Measurements from ENCODE around the gene NEUROG2. TPM values are rescaled to one million over a fixed set of nuclear protein-coding genes. Genes with fewer than 3 reads are reported as not detected.
"Not testable (repeated sequence)": the region's sequence is repeated elsewhere in the genome, so short reads cannot be mapped to it uniquely, and the experiment has no call there.

The NEUROG2 gene
- total and polyA plus RNA-seq, 2 experiments from 2014 or later: 0.24 TPM; not detected in 1

GRCh38 chr4:112492321-112492720 is 23.7 kb downstream of the NEUROG2 start:
- Histone ChIP-seq H3K4me3 (no peak overlapping the region), H3K27ac (no peak overlapping the region), H3K36me3 (no peaks in the 10 kb centered on the region), H3K4me1 (ENCODE audit: low read depth) (no peaks in the 10 kb centered on the region), H3K9me3 (ENCODE audit: low read depth) (no peaks in the 10 kb centered on the region), H3K27me3 (no peaks in the 10 kb centered on the region)
- TF ChIP-seq CTCF (IDR thresholded peaks at IDR 0.05; ENCODE audit: low read depth, low read length): no peak
- DNase-seq (ENCODE audit: low read depth in 1 of 2, low spot score in 1 of 2): no peak

GRCh38 chr4:112490808-112491207 is 25.2 kb downstream of the NEUROG2 start:
- H3K9me3 ChIP-seq (ENCODE audit: low read depth); H3K27ac ChIP-seq; DNase-seq (ENCODE audit: low read depth in 1 of 2, low spot score in 1 of 2); H3K4me3 ChIP-seq; H3K27me3 ChIP-seq; H3K4me1 ChIP-seq (ENCODE audit: low read depth); H3K36me3 ChIP-seq: not testable (repeated sequence)

GRCh38 chr4:112485930-112486329 is 30.1 kb downstream of the NEUROG2 start:
- TF ChIP-seq CTCF (IDR thresholded peaks at IDR 0.05; ENCODE audit: low read depth, low read length): no peak
- Histone ChIP-seq H3K27me3 (no peaks in the 10 kb centered on the region), H3K4me1 (ENCODE audit: low read depth) (no peaks in the 10 kb centered on the region), H3K36me3 (no peaks in the 10 kb centered on the region), H3K4me3 (no peak overlapping the region), H3K27ac (no peak overlapping the region), H3K9me3 (ENCODE audit: low read depth) (no peaks in the 10 kb centered on the region)
- no peak for DNase-seq (ENCODE audit: low read depth in 1 of 2, low spot score in 1 of 2)

GRCh38 chr4:112473985-112474384 is 42.0 kb downstream of the NEUROG2 start:
- no peak for DNase-seq (ENCODE audit: low read depth in 1 of 2, low spot score in 1 of 2)
- Histone ChIP-seq H3K27ac (no peak overlapping the region), H3K9me3 (ENCODE audit: low read depth) (no peaks in the 10 kb centered on the region), H3K4me1 (ENCODE audit: low read depth) (no peaks in the 10 kb centered on the region), H3K4me3 (no peak overlapping the region), H3K27me3 (no peaks in the 10 kb centered on the region), H3K36me3 (no peaks in the 10 kb centered on the region)
- TF ChIP-seq CTCF (IDR thresholded peaks at IDR 0.05; ENCODE audit: low read depth, low read length): no peak

GRCh38 chr4:112472318-112472717 is 43.7 kb downstream of the NEUROG2 start:
- H3K36me3 ChIP-seq: no peaks in the 10 kb centered on the region
- H3K27me3 ChIP-seq: no peaks in the 10 kb centered on the region
- DNase-seq (ENCODE audit: low read depth in 1 of 2, low spot score in 1 of 2): no peak
- H3K4me1 ChIP-seq (ENCODE audit: low read depth): no peaks in the 10 kb centered on the region
- no peak overlapping the region for H3K4me3 ChIP-seq
- no peak for TF ChIP-seq CTCF (IDR thresholded peaks at IDR 0.05; ENCODE audit: low read depth, low read length)
- no peak overlapping the region for H3K27ac ChIP-seq
- no peaks in the 10 kb centered on the region for H3K9me3 ChIP-seq (ENCODE audit: low read depth)

Other genes with a start within 250 kb of the NEUROG2 start
- 2.5 and 2.7 TPM in 2 replicates for gene TIFA, start 230.3 kb downstream of the NEUROG2 start, total RNA-seq
- 6.5 and 11.0 TPM in 2 replicates for gene TIFA, start 230.3 kb downstream of the NEUROG2 start, polyA plus RNA-seq
- gene ALPK1, start 218.8 kb downstream of the NEUROG2 start, total RNA-seq: 0.53 and 0.80 TPM in 2 replicates
- 0.56 and 1.6 TPM in 2 replicates for gene ALPK1, start 218.8 kb downstream of the NEUROG2 start, polyA plus RNA-seq
- gene ZGRF1, start 120.7 kb upstream of the NEUROG2 start, total RNA-seq: 3.0 and 10.4 TPM in 2 replicates
- gene ZGRF1, start 120.7 kb upstream of the NEUROG2 start, polyA plus RNA-seq: 3.2 and 3.9 TPM in 2 replicates
- gene LARP7, start 121.0 kb upstream of the NEUROG2 start, total RNA-seq: 27.7 and 48.5 TPM in 2 replicates
- 57.0 and 88.6 TPM in 2 replicates for gene LARP7, start 121.0 kb upstream of the NEUROG2 start, polyA plus RNA-seq